GM19463 (cell line): ENCODE data around the gene MYNN.
"Not testable (repeated sequence)": the region's sequence is repeated elsewhere in the genome, so short reads cannot be mapped to it uniquely, and the experiment has no call there.

Experiments used
- ATAC-seq: cut with Tn5 transposase; IDR thresholded peaks from one replicate; pipeline ENCODE4 v1.9.1; 2021; ENCODE audit warnings: mild to moderate bottlenecking, moderate library complexity; ENCODE audit not compliant: unreplicated experiment

The MYNN gene

DNA sequence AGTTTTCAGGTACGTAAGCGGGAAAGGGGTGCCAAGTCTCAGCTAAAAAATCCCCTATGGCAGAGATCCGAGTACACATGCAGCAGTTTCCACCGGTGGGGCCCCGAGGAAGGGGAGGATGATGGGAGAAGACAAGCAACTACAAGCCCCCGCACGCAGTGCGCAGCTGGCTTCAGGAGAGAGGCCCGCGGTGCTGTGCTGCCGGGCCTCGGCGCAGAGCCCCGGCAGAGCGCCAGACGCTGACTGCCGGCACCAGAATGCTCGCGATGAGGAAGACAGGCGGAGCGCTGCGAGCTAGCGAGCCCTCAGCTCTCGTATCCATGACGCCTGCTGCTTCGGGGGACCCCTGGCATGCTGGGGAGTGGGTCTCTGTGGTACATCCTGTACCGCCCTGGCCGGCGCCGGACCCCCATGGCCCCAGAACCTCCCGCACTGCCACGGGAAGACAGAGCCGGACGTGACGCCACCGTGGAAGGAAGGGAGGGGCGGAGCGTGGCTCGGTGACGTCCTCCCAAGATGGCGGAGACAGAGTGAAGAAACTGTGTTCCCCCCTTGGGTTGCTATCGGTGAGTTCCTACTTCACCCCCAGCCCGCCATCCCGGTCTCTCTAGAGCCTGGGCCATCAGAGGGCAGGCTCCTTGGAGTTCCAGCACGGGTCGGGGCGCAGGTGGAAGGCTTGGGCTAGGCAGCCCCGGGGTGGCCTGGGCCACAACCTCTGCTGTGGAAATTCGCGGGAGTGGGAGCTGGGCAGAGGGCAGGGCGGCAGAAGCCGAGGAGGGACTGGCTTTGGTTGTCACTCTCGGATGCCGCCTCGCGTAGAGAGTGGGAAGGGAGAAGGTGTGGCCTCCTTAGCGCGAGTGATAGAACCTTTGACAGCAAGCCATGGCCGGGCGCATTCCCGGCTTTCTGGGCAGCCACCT is at the start of gene MYNN:
TSS of gene MYNN (plus strand) at position 500 of the 920 bp plus-strand sequence. CDS start 900 bp downstream, outside the sequence.
- peak; percentile 76 for ATAC-seq

DNA sequence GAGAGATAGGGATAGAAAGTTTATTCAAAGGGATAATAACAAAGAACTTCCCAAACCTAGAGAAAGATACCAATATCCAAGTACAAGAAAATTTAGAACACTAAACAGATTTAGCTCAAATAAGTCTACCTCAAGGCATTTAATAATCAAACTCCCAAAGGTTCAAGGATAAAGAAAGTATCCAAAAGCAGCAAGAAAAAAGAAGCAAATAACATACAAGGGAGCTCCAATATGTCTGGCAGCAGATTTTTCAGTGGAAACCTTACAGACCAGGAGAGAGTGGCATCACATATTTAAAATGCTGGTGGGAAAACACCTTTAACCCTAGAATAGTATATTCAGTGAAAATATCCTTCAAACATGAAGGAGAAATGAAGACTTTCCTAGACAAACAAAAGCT is 41.3 kb upstream of the MYNN start:
- not testable (repeated sequence) for ATAC-seq

DNA sequence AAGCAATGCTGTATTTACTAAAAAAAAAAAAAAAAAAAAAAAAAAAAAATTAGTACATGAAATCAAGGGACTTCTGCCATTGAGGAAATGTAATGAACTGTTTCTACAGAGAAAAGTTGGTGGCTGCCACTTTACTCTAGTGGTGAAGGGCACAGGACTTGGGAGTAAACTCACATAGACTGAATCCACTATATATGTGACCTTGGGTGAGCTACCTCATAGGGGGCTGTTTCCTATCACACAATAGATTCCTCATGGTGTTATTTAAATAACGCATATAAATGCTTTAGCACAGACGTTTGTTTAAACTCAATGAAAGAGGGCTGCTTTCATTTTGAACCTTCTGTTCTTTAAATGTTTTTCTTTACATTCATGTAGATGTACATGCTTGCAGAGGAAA is 34.1 kb upstream of the MYNN start:
- no peak for ATAC-seq

DNA sequence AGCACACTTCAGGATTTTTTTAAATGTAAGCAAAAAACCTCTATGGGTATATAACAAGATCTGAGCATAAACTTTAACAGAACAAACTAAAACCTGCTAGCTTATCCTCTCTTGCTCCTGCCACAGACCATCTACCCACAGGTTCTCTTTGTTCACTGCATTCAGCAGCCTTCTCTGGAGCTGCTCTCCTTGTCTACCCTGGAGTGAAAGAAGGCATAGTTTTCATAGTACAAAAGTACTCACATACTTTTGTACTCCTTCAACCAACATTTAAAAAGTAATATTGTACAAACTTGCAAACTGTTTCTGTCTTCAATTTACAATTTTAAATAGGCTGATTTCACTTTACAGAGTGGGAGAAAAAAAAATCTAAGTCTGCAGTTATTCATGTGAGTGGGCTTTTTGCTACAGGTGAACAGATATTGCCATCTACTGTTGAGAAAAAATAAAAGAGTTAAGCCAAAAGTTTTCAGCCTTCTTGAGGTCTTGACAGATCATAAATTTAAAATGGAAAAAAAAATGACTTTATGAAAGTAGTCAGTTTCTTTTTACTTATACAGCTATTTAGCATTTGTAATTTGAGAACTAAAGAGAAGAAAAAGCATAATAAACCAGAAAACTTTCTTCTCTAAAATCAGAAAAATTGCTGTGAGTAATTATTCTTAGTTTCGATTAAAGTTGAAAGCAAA is 28.7 kb upstream of the MYNN start:
- no peak for ATAC-seq

DNA sequence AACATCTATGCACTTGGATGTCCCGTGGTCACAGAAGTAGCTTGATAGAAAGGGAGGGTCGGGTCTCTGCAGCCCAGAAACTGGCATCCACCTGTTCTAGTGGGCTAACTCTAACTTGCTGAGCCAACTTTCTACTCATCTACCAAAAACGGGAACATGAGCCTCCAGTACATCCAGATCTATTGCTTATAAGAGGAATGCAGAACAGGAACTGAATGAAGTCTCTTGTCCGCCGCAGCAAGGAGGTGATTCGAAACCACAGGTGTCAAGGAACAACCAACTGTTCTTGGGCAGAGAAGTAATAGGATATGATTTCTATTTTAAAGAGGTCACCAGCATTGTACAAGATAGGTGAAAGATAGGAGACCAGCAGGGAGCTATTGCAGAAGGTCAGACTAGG is 26.3 kb upstream of the MYNN start:
- ATAC-seq, result no peak

DNA sequence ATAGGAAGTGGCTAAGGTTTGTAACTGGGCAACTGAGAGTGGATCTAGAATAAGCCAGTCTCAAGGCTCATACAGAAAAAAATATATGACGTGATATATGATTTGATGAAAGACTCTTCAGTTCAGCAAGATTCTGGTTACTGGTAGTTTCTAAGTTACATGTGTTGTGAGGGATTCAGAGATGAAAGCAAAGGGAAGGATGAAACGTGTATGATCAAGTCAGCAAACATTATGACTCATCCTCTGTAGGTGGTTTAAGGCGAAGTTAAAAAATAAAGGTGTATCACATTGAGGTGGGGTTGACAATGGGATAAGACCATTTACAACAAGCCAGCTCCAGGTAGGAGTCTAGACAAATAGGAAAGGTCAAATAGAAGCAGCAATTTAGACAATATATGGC is 24.5 kb upstream of the MYNN start:
- no peak for ATAC-seq

DNA sequence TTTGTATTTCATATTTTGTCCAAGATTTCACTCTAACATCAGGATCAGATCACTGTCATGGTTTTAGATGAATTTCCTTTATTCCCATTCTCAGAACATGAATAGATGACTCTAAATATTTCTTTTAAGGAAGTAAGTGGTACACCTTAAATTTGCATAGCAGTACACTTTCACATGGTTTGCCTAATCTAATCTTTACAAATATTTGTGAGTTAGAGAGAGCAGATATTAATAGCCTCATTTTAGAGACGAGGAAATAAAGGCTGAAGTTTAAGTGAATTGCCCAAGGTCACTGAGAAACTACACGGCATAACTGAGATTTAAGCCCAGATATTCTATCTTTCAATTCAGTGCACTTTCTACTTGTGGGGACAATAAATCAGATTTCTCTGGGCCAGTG is 22.5 kb upstream of the MYNN start:
- no peak for ATAC-seq

DNA sequence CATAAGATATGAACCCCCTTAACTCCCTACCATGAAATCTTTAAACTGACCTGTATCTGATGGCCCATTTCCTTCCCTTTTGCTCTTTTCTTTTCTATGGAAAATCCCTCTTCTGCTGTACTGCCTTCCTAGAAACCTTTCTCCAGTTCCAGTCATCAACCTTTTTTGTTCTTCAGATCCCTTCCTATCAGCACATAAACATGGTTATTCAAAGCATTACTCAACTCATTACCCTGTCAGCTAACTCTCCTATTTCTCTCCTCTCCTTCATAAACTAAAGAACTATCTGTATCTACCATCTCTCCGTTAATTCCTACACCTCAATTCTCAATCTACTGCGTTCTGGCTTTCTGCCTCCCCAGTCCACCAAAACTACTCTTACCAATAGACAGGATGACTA is 21.3 kb upstream of the MYNN start:
- no peak for ATAC-seq

DNA sequence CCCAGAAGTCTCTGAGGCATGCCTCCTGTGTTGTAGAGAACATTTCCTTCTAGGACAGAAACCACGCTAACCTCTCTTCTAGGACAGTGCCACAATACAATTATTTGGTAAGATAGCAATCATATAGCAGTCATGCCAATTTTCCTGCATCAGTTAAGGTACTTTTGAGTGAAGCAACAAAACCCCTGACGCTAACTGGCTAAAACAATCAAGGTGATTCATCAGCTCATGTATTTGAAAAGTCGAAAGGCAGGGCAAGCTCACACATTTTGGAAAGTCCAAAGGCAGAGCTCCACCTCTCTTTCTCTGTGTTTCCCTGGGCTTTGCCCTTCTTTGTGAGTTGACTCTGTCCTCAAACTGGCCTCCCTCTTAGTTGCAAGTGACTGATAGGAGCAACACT is 18.5 kb upstream of the MYNN start:
- no peak for ATAC-seq

DNA sequence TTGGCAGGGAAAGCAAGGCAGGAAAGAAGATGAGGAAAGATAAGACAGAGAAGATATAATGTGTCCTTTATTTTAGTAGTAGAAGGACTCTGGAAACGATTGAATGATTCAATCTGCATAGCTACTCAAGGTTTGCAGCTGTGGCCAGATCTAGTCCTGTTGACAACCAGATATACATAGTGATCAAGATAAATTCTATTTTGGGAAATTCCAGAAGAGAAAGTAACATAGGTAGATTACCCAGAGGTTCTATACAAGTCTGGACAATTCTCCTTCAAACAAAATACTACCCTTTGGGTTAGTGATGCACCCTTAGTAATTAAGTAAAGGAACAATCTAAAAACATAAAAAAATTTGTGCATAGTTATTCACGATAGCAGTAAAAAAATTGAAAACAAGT is 17.7 kb upstream of the MYNN start:
- no peak for ATAC-seq

DNA sequence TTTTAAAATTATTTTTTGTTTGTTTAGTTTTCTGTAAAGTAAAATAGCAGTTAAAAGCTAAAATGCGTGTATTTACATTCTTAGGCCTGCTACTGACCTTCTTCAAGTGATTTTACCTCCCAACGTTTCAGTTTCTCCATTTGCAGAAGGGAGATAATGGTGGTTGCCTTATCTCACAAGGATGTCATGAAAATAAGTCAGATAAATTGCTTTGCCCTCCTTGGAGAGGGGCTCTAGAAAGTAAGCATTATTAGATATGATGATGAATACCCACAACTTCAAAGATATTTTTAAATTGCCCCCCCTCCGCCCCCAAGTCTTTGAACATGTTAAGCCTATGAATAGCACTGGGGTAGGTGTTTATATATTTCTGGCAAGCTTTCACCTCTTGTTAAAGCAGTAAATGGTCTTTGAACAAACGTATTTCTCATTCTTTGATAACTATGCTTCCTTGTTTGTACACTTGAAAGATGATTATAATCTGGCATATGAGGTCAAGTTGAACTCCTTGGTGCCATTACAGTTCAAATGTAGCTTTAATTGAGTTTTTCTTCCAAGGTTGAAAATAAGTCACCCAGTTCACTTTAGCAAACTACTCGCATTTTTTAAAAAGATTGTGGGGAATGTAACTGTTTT is 14.7 kb upstream of the MYNN start:
- ATAC-seq, result no peak

DNA sequence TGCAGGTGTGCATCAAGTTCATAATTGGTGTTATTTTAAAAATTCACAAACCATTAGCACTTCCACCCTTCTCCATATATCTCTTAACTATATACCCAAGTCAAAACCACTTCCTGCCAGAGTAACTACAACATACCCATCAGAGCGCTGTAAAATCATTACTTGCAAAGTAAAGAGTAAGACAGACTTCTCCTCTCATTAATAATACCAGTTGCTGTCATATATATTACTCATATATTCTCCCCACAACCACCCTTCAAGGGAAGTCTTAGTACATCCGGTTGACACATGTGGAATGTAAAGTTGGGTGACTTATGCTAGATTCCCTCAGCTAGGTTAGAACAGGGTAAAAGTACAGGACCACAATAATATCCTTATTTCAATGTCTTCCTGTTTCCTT is 13.9 kb upstream of the MYNN start:
- peak; percentile 49 for ATAC-seq

DNA sequence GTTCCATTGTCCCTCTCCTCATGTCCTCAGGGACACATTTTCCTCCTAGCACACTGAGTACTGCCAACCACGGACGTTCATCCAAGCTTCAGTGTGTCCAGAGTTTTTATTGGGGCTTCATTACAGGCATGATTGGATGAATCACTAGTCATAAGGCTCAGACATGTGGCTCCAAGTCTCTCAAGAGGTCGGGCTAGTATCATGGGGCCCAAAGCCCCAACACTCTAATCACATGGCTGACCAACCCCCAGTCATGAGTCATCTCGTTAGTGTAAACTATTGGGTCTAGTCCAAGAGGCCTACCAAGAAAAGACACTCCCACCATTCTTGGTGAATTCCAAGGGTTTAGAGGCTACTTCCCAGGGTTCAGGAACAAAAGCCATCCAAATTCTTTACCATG is 12.7 kb upstream of the MYNN start:
- no peak for ATAC-seq

DNA sequence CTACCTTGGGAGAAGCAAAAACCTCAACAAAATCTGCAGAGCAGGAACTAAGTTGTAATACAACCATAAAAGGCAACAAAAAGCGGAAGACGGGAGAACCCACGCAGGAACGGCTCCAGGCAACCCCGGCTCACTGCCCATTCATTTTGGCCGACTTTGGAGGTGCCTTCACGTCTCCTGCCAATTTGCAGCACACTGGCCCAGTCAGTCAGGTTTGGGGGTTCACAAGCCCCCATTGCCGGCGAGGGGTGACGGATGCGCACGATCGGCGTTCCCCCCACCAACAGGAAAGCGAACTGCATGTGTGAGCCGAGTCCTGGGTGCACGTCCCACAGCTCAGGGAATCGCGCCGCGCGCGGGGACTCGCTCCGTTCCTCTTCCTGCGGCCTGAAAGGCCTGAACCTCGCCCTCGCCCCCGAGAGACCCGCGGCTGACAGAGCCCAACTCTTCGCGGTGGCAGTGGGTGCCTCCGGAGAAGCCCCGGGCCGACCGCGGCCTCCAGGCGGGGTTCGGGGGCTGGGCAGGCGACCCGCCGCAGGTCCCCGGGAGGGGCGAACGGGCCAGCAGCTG is 8.8 kb upstream of the MYNN start:
- peak; percentile 31 for ATAC-seq

DNA sequence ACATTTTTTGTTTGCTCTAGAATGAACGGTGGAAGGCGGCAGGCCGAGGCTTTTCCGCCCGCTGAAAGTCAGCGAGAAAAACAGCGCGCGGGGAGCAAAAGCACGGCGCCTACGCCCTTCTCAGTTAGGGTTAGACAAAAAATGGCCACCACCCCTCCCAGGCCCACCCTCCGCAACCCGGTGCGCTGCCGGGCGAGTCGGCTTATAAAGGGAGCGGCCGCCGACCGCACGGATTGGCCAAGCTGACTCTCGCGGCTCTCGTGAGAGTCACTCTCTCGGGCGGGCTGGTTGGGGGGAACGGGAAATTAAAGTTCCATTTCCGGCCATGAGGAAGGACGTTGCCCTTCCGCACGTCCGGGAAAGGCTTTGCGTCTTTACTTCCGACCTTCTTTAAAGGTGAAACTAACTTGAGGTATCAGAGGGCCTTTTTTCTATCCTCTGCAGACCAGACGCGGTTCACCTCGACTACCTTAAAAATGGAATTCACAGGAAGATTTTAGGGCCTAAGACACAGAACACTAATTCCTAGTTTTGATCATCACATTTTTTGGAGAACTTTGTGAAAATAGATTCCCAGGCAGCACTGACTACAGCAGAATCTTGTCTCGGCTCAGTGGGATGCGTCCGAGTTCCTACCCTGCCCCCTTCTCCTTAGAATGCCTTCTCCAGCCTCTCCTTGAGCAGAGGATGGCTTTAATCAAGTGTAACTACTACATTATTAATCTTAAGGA is 8.1 kb upstream of the MYNN start, which contains the start of gene TERC:
TSS of gene TERC (minus strand) at position 179 of the 731 bp plus-strand sequence.
- peak; percentile 66 for ATAC-seq

DNA sequence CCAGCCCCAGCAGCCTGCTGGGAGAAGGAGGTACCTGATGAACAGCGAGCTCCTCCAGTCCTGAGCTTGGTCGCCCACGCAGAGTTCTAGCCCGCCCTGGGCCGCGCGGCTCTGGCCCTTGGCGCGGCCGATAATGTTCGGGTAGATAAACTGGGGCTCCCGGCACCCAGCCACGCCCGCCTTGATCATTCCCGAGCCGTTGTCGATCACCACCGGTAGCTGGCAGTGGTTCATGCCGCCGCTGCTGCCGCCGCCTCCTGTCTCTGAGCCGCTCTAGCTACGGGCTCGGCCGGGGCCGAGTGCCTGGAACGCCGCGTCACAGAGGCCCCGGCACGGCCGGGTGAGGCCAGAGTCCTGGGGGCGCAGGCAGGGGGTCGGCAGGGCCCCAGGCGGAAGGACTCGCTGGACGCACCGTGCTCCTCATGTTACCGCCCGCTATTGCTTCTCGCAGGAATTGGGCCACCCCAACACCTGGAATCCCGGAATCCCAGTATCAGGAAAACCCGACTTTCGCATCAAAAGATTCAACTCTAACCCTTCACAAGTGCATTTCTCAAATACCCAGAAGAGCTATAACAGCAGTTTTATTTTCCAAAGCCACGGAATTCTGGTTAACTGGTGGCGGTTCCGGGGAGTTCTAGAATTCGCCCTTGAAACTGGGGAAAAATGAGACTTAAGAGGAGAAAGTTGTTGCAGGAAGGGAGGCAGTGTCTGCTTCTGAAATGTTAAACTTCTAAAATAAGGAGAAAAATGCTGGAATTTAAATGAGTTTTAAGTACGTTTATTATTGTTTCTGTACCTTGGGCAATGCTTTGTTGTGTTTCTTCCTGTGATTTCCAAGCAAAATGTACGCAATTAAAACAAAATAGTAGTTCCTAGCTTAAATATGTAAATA is 3.7 kb upstream of the MYNN start, which contains the start of gene ACTRT3:
TSS of gene ACTRT3 (minus strand) at position 275 of the 895 bp plus-strand sequence. CDS start at position 234, 41 bp downstream.
- peak; percentile 29 for ATAC-seq

DNA sequence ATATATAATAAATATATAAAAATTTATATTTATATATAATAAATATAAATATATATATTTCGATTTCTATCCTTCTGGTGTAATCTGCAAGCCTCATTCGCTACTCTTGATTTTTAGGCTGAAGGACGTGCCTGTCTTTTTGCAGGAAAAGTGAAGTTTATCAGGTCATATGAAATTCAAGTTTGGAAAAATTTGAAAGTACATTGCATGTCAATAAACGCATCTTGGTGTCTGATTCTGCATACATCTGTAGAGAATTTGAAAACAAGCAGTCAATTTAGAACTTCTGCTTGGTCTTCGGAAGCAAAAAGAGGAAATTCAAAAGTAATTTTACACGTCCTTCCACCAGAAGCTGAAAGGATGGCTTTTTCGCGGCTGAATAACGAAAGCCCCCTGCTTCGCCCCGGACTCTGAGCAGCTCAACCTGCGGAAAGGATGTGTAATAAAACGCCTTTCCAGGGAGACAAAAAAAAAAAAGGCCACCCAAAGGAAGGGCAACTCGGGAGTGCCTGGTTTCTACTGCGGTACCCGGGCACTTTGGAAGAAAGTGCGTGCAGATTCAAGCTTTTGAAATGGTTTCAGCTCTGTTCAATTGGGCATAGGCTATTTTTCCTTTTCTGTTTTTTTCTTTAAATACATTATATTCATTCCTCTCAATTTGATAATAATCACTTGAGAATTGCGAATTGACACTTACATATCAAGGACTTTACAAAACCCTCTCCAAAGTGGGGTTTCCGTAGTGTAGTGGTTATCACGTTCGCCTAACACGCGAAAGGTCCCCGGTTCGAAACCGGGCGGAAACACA is 1.5 kb upstream of the MYNN start:
- no peak for ATAC-seq

DNA sequence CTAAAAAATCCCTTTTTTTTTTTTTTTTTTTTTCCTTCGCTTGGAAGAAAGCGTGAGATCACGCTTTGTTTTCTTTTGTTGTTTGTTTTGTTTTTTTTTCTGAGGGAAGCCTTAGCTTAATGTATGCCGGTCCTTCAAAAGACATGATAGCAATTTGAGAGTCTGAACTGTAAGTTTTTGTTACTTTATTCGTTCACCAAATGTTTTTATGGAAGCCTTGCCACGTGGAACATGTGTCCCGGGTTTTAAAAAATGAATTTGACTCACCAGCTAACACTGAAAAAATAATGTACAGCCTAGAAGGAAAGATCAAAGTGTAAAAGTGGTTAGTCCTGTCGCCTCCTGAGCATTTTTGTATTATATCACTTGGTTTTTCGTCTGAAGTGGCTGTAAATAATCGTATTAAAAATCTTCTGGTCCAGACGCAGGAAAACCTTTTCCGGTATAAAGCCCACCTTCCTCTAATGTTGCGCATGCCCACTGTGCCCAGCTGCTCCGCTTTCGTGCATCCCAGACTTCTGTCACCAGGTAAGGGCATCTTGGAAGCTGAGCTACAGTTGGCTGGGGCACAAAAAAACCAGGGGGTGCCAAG is 795 bp upstream of the MYNN start:
- ATAC-seq, result peak; percentile 12
